CD4-positive, alpha-beta T cell treated with Interleukin-15 for 1 hour (primary cell): ENCODE results near the gene AKR1C1.
"Not testable (repeated sequence)": the region's sequence is repeated elsewhere in the genome, so short reads cannot be mapped to it uniquely, and the experiment has no call there.

Experiments used
- DNase-seq: peaks from one replicate; pipeline ENCODE4 v3.0.0-alpha.2; 2020

Gene AKR1C1

DNA sequence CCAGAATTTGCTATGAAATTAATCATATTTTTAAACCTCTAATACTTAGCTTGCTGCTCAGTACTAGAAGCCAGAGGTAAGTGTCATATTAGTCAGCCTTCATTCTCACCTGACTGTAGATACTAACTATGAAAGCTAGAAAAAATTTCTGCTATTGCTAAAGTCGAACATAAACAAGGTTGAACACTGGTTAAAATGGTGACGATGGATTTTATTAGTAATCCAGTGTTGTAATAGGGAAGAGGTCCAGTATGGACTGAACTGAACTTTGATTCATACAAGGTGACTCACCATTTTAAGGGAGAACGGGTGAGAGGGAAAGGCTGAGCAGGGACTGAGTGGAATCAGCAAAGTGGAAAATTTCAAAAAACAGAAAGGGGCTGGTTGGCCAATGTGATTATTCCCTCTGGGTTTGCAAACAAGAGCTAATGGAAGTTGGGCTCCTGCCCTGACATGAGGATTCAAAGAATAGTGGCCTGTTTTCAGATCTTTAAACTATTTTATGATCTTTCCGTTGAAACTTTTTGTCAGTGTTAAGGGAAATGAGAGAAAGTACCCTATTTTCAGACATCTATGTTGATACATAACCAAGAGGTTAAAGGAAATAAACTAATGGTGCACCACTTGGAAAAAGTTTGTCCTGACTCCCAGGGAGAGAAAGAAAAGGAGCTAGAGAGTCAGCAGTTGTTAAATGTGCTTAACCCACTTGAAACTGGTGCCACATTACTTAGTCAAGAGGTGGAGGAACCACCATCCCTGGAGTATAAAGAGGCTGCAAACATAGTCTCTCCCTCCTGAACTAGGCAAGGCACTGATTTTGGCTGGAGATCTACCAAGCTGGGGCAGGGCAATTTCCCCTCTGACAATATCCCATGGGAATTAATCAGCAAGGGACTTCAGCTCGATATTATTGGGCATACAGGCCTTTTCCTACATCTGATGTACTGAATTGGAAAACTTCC is 15.3 kb upstream of the AKR1C1 start:
- no peak for DNase-seq

DNA sequence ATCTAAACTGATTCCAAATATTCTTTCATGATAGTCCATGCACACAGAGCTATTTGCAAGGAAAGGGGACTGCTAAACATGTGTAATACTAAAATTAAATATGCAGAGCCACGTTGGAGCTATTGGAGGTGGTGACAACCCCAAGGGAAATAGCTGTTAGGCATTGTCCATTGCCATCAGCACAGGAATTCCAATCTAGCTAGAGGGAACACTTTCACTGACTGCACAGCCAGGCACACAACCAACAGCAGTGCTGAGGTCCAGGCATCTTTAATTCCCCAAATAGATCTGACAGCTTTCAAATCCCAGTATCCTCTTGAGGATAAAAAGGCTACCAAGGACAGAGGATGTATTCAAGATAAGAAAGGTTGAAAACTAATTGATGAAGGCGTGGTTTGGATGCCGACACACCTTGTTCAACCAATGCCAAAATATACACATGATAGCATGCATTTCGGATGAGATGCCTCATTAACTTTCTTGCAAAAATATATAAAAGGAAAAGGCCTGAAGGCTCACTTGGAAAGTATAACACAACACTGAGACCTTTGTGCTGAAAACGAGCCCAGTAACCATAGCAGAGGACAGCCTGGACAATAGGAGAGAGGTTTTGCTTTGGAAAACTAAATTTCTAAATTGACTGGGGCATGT is 11.6 kb upstream of the AKR1C1 start:
- DNase-seq, result not testable (repeated sequence)

DNA sequence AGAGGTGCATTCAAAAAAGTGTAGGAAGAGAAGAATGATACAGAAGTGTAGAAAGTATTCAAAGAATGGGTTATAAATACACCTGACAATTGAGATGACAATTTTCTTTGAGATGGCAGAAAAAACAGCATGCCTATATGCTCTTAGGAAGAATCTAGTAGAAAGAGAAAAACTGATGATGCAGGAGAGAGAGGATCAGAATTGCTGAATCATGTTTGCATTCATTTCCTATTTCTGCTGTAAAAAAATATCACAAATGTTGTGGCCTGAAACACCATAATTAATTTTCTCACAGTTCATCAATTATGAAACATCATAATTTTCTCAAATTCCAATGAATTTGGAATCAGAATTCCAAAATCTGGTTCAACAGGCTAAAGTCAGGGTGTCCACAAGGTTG is 9.8 kb upstream of the AKR1C1 start:
- DNase-seq, result no peak

DNA sequence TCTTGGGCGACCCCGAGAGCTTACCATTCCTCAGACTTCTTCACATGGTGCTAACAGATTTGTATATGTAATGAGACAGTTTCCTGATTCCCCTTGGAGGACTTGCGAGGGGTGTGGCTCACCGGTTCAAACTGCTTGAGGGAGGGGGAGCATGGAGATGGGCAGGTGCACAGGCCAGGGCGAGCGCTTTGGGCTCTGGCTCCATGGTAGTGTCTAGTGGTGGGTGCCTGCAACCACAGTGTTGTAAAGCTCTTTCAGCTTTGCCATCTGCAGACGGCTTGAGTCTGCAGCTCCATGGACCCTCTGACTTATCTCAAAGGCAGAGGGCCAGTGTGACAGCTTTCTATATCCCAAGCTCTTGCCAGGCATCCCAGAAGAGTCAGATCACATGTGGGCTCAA is 7.1 kb upstream of the AKR1C1 start:
- DNase-seq, result not testable (repeated sequence)

DNA sequence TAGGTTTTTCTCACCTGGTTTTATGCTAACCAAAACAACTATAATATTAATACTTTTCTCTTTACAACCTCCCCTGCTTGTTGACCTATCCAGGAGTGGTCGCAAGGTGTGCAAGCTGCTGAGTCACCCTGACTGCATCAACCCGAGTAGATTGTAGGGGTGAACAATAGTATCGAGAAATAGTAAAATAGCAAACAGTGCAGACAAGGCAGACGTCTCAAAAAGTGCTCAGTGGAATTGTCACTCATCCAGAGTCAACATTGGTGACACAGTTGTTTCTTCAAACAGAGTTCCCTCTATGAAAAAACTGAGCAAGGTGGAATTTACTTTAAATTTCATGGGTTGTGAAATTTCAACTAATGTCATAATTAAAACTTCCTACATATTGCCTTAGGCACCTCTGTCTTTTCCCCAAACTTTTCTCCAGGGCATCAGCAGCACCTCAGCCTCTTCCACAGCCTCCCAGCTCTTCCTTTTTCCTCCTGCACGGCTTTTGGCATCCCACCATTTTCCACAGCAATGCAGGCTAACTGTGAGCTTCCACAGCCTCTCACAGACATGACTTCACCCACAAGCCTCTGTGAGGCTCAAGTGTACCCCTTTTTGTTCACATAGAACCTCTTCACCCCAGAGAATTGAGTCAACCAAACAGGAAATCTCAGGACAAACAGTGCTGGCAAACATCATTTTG is 6.1 kb upstream of the AKR1C1 start:
- not testable (repeated sequence) for DNase-seq

DNA sequence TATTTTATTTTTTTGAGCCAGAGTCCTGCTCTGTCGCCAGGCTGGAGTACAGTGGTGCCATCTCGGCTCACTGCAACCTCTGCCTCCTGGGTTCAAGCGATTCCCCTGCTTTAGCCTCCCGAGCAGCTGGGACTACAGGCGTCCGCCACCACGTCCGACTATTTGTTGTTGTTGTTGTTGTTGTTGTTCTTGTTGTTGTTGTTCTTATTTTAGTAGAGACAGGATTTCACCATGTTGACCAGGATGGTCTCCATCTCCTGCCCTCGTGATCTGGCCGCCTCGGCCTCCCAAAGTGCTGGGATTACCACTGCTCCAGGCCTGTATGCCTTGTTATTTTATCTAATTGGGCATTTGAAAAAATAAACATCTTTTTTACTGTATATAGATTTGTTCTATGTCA is 1.7 kb upstream of the AKR1C1 start:
- DNase-seq, result not testable (repeated sequence)

DNA sequence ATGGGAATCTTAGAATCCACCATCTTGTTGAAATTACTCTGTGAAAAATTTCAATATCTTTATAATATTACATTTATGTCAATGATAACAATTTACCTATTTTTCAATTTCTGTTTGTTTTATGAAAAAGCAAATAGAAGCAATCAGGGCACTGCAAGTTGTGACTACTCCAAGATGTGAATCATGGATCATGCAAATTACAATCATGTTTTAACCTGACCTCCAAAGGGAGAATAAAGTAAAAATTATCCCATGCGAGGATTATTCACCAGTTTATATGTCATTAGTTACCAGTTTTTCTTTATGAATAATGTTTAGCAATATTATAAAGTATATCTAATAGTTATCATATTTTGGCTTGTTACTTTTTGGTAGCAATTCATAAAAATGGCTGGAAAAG is 907 bp upstream of the AKR1C1 start:
- not testable (repeated sequence) for DNase-seq

DNA sequence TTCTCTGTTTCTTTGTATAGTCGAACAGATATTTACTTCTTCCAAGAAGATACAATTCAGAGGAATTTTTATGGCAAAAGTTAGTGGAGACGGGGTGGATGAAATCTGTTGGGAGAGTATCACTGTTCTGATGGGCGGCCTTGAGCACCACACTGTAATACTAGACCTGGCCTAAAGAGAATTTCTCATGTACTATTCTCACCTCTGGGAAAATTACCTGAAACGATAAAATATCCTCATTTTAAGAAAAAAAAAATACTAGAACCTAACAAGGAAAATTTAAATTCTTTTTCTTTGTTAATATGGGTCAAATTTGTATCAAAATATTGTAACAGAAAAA is 570 bp downstream of the AKR1C1 start:
- not testable (repeated sequence) for DNase-seq

DNA sequence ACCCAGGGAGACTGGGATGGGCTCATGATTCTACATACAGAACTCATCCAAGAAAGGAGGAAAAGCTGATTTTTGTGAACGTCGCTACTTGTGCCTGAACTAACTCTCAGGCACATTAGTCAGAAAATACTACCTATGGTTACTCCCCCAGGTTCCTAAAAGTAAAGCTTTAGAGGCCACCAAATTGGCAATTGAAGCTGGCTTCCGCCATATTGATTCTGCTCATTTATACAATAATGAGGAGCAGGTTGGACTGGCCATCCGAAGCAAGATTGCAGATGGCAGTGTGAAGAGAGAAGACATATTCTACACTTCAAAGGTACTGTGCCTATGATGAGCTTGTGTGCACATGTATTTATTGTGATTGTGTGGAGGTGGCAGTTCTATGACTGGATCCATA is 2.5 kb downstream of the AKR1C1 start:
- DNase-seq, result not testable (repeated sequence)

DNA sequence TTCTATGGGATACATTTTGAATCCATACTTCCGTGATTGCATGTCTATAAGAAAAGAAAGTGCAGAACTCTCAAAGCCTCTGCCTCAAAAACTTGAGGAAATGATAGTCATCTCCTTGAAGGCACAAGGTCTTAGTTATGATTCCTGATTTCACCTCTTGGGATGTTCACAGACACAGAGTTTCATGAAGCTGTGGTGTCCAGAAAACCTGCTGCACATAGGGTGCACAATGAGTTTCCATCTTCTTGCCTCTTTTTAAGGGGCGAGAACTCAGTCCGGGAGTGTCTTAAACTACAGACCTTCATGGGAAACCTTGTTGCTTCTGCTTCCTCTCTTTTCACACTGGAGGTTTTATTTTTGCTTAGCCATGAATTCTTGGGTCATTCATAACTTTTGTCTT is 4.0 kb downstream of the AKR1C1 start:
- DNase-seq, result not testable (repeated sequence)

DNA sequence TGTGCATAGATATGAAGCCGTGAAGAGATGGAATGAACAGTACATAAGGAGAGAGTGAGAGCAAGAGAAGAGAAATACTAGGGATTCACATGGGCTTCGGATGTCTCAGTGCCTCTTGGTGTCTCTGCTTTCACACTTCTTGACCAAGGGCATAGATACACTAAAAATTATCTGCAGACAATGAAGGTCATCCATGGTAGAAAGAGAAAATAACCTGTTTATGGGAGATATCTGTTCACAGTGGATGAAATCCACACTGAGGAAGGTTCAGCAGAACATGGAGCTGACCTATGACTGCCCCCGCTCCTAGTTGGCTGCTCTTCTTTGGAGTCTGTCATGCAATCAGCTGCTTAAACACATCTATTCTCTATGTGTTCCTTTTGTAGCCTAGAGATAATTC is 6.1 kb downstream of the AKR1C1 start:
- DNase-seq, result not testable (repeated sequence)

DNA sequence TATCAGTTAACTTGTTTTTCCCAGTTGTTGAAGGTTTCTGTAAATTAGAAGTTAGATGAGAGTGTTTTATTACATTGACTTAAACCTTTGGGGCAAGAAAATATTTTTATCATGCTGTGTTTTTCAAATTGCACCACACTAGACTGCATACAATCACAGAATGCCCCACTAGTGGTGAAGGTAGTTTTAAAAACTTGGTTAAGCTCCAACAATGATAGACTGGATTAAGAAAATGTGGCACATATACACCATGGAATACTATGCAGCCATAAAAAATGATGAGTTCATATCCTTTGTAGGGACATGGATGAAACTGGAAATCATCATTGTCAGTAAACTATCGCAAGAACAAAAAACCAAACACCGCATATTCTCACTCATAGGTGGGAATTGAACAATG is 7.1 kb downstream of the AKR1C1 start:
- DNase-seq, result not testable (repeated sequence)

DNA sequence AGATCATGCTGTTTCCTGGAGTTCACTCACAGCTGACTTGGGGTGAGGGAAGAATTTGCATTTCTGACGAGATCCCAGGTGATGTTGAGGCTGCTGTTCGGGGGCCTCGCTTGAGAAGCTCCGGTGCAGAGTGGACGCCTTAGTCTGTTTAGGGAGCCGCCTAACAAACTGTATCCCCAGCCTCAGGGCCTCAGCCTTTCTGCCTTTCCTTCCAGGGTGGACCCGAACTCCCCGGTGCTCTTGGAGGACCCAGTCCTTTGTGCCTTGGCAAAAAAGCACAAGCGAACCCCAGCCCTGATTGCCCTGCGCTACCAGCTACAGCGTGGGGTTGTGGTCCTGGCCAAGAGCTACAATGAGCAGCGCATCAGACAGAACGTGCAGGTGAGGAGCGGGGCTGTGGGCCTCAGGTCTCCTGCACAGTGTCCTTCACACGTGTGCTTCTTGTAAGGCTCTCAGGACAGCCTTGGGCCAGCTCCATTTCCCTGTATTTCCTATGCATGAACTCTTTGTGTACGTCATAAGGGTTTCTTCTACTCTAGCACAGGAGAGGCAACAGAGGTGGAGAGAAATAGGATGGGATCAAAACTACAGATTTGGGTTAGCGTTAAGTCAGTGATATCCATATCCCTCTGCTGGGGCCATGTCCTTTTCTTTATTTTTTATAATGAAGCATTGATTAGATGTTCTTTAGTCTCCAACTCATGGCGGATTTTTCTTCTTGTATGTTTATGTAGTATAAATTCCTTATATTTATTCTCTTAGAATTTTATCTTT is 9.3 kb downstream of the AKR1C1 start:
- DNase-seq, result not testable (repeated sequence)

DNA sequence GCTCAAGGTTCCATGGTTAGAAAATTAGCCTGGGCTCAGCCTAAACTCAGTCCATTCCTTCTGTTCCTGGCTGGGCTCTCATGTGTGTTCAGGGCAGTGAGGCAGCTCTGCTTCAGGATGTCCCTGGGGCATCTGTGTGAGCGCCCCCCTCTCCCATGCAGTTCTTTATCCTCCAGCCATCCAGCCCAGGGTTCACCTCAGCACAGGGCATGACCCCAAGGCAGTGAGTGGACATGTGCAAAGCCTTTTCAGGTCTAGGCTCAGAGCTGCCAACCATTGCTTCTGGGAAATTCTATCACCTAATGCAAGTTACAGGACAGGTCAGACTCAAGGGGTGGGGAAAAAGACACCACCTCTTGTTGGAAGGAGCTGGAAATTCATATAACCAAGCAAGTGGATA is 10.1 kb downstream of the AKR1C1 start:
- not testable (repeated sequence) for DNase-seq

DNA sequence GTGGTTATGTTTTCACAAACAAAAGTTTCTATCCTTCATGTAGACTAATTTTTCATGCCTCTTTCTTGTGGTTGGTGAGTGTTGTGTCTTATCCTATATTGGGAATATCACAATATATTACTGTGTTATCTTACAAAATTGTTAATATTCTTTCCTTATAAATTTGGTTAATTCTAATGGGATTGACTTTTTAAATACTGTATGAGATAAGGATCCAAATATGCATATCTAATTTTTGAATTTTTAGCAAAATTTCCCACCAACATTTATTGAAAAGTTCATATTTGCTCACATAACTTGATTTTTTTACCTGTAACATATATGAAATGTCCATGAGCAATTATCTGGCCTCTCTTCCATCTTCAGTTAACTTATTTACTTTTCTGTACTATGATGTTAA is 11.2 kb downstream of the AKR1C1 start:
- DNase-seq, result not testable (repeated sequence)

DNA sequence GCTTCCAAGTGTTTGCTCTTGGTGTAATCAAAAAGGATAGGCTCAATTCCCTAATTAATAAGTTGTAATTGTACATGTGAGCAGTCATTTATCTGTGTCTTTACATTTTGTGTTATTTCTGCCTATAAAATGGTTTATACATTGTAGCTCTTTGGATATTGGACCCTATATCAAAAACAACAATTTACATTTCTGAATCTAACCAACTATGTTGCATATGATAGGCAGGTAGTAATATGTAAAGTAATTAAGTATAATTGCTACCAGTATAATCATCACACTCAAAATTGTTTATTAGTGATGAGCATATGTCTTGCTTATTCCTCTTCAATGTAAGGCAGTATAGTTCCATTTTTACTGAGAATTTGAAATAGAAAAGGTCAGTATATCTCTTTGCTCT is 13.8 kb downstream of the AKR1C1 start:
- no peak for DNase-seq

DNA sequence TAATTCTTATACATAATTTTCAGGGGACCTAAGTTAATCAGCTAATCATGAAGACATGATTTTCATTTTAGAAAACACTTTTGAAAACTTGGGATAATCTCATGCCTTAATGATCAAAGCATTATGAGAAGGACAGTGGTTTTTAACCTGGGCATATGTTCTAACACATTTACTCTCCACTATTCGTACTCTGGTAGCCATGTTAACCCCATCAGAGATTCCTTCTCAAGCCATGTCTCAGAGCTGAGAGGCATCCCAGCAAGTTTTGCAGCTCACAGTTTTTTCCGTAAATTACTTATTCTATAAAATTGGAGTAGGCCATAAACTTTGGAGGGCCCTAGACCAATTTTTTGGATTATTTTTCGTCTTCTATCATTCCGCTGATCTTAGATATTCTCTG is 15.7 kb downstream of the AKR1C1 start:
- DNase-seq, result no peak

DNA sequence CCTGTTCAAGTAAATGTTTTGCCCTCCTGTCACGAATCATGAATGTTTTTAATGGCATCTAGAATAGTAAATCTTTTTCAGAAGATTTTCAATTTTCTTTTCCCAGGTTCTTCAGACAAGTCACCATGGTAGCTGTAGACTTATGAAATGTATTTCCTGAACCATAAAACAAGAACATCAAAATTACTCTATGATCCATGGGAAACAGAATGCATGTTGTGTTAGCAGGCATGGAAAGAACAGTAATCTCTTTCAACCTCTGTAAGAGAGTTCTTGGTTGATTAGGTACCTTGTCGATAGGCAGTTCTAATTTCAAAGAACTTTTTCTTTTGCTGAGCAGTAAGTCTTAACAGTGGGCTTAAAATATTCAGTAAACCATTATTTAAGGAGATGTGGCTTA is 17.6 kb downstream of the AKR1C1 start:
- DNase-seq, result no peak

DNA sequence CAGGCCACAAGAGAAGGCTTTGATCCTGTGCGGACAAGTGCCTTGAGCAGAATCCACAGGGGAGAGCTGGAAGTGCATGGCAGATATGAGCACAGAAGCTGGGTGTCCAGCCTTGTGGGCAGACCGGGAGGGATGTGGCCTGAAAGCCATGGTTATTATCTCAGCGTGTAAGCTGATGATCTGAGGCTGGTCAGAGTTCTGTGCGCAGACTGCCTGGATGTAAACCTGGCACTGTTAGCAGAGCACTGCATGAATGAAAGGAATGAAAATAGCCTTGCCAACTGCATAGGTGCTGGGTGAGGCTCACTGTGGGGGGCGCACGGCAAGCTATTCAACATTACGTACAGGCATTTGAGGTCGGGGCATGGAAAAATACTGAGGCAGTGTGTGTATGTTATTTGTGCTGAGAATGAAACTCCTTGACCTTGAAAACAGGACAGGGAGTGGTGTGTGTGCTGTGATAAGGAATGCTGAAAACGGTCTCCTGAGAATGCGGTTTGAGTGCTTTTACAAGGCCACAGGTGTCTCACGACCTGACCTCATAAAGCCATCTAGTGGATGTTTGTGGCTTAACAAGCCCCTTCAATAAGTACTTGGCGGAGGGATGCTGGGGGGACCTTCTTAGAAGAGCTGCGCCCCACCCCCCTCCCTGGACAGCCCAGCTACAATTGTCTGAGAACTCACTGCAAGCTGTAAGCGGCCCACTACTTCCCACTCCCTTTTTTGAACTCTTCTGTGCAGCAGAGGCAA is 18.7 kb downstream of the AKR1C1 start:
- no peak for DNase-seq

DNA sequence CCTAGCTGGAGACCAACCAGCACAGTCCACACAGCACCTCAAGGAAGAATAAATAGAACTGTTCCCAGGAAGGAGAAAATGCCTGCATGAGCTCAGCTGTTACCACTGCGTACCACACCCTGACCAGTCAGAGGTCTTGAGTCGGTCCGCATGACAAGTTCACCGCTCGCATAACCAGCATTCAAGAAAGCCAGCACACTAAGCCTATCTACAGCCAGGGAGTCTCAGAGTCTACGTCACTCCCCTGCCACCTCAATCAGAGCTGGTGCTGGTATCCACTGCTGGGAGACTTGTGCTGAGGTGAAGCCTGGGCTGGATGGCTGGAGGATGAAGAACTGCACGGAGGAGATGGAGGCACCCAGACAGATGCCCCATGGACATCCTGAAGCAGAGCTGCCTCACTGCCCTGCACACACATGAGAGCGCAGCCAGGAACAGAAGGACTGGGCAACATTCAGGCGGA is 19.6 kb downstream of the AKR1C1 start:
- DNase-seq, result peak; percentile 13

DNA sequence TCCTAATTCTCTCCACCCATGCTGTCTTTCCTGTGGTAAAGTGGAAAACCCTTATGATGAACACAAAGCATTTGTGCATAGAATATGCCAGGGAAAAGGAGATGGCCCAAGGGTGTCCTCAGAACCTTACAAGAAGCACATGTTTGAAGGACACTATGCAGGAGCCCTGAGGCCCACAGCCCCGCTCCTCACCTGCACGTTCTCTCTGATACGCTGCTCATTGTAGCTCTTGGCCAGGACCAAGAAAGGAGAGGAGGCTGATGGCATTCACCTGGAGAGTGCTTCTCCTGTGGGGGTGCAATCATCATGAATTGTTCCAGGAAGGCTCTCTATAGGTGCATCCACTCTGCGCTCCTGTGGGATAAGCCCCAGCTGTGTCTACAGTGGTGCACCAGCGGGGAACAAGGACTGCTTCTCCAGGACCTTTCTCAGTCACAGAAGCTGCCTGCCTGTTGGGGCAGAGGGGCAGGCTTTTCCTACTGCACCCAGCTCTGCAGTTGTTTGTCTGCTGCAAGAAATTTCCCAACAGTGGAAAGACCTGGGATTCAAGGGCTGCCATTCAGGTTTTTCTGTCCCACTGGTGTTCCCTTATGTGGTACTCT is 20.5 kb downstream of the AKR1C1 start:
- peak; percentile 15 for DNase-seq

DNA sequence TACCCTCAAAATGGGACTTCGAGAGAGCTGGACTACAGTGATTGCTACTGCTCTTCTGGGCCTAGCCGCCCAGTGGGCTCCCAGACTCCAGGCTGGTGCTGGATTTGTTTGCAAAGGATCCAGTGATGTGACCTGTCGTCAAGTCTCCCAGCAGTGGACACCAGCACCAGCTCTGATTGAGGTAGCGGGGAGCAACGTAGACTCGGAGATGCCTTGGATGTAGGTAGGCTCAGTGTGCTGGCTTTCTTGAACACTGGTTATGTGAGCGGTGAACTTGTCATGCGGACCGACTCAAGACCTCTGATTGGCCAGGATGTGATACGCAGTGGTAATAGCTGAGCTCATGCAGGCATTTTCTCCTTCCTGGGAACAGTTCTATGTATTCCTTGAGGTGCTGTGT is 21.0 kb downstream of the AKR1C1 start:
- DNase-seq, result peak; percentile 14
